Trophoblast cell (in vitro differentiated cells and primary cell): ENCODE measurements around the gene KRTAP3-1.

Experiments used
- DNase-seq, 2 donors: peaks; one replicate each; pipeline ENCODE4 v3.0.0-alpha.2; 2016
- H2AFZ ChIP-seq: 2 replicates; pipeline ENCODE4 v1.6.1; 2013; ENCODE audit warnings: low read length, moderate library complexity, mild to moderate bottlenecking; ENCODE audit not compliant: insufficient read depth, poor library complexity
- H2AK5ac ChIP-seq: 2 replicates; pipeline ENCODE4 v1.6.1; 2013; ENCODE audit warnings: mild to moderate bottlenecking, low read length
- H2BK120ac ChIP-seq: 2 replicates; pipeline ENCODE4 v1.6.1; 2013; ENCODE audit warnings: low read length, mild to moderate bottlenecking, moderate library complexity; ENCODE audit not compliant: insufficient read depth, poor library complexity
- H2BK12ac ChIP-seq: 2 replicates; pipeline ENCODE4 v1.6.1; 2013; ENCODE audit warnings: mild to moderate bottlenecking, low read length, moderate library complexity
- H2BK5ac ChIP-seq: 2 replicates; pipeline ENCODE4 v1.6.1; 2013; ENCODE audit warnings: low read length, low read depth, moderate library complexity, mild to moderate bottlenecking; ENCODE audit not compliant: poor library complexity
- H3K14ac ChIP-seq: 2 replicates; pipeline ENCODE4 v1.6.1; 2013; ENCODE audit warnings: mild to moderate bottlenecking, low read length
- H3K18ac ChIP-seq: 2 replicates; pipeline ENCODE4 v1.6.1; 2013; ENCODE audit warnings: mild to moderate bottlenecking, low read length
- H3K23ac ChIP-seq: 2 replicates; pipeline ENCODE4 v1.6.1; 2013; ENCODE audit warnings: low read length
- H3K27ac ChIP-seq: 2 replicates; pipeline ENCODE4 v1.5.1; 2013; ENCODE audit warnings: low read depth, mild to moderate bottlenecking, inconsistent platforms, low read length, moderate library complexity
- H3K27me3 ChIP-seq: 2 replicates; pipeline ENCODE4 v1.6.1; 2013; ENCODE audit warnings: inconsistent platforms, mild to moderate bottlenecking, low read length, moderate library complexity; ENCODE audit not compliant: insufficient read depth
- H3K36me3 ChIP-seq, 2 experiments: 1 replicate in 1 of 2; 2 replicates in 1 of 2; pipeline ENCODE4 v1.6.1; 2013; ENCODE audit warnings: low read length in 2 of 2, mild to moderate bottlenecking in 2 of 2, moderate library complexity in 1 of 2; ENCODE audit not compliant: insufficient read depth in 2 of 2, control insufficient read depth in 1 of 2
- H3K4ac ChIP-seq: 2 replicates; pipeline ENCODE4 v1.6.1; 2013; ENCODE audit warnings: low read depth, mild to moderate bottlenecking, low read length, moderate library complexity
- H3K4me1 ChIP-seq, 2 experiments: 1 replicate in 1 of 2; 2 replicates in 1 of 2; pipeline ENCODE4 v1.6.1; 2013; ENCODE audit warnings: low read length in 2 of 2, mild to moderate bottlenecking in 2 of 2, moderate library complexity in 1 of 2; ENCODE audit not compliant: insufficient read depth in 2 of 2, control insufficient read depth in 1 of 2
- H3K4me2 ChIP-seq: 2 replicates; pipeline ENCODE4 v1.6.1; 2013; ENCODE audit warnings: inconsistent platforms, mild to moderate bottlenecking, low read length, moderate library complexity
- H3K4me3 ChIP-seq: 2 replicates; pipeline ENCODE4 v1.5.1; 2013; ENCODE audit warnings: mild to moderate bottlenecking, low read depth, low read length, inconsistent platforms
- H3K79me1 ChIP-seq: one replicate; pipeline ENCODE4 v1.6.1; 2013; ENCODE audit warnings: low read length
- H3K79me2 ChIP-seq: 2 replicates; pipeline ENCODE4 v1.6.1; 2013; ENCODE audit warnings: low read length, mild to moderate bottlenecking; ENCODE audit not compliant: control insufficient read depth, insufficient read depth, poor library complexity
- H3K9ac ChIP-seq: 2 replicates; pipeline ENCODE4 v1.6.1; 2013; ENCODE audit warnings: mild to moderate bottlenecking, low read length
- H3K9me3 ChIP-seq: 2 replicates; pipeline ENCODE4 v1.6.1; 2013; ENCODE audit warnings: low read depth, mild to moderate bottlenecking, control low read depth, inconsistent platforms, low read length; ENCODE audit not compliant: insufficient read depth
- H4K12ac ChIP-seq: 2 replicates; pipeline ENCODE4 v1.6.1; 2013; ENCODE audit warnings: low read depth, mild to moderate bottlenecking, low read length, moderate library complexity
- H4K8ac ChIP-seq: 2 replicates; pipeline ENCODE4 v1.6.1; 2013; ENCODE audit warnings: low read depth, mild to moderate bottlenecking, low read length, moderate library complexity
- H4K91ac ChIP-seq: one replicate; pipeline ENCODE4 v1.6.1; 2013; ENCODE audit warnings: low read depth, mild to moderate bottlenecking, low read length, moderate library complexity
- WGBS: extraction: QIAGEN DNeasy Blood & Tissue Kit; methylation state at CpG from one replicate; pipeline ENCODE4 v1.1.7; 2013; ENCODE audit warnings: missing lambda C conversion rate; ENCODE audit not compliant: insufficient read length, insufficient coverage; ENCODE audit errors: extremely low coverage; 5-methylcytosine and 5-hydroxymethylcytosine counted together

The KRTAP3-1 gene

GRCh38 chr17:40981115-40981514 is 27.8 kb downstream of the KRTAP3-1 start:
- Histone ChIP-seq H3K18ac (no peak overlapping the region), H3K4me1 (peaks cover 7 to 16% of the 10 kb centered on the region in 2 experiments), H4K91ac (no peak overlapping the region), H3K36me3 (no peaks in the 10 kb centered on the region), H3K9ac (no peak overlapping the region), H3K27me3 (no peaks in the 10 kb centered on the region), H3K27ac (peak overlapping the region; percentile 20), H3K23ac (no peak overlapping the region), H2BK5ac (no peak overlapping the region), H2AK5ac (no peak overlapping the region), H3K14ac (no peak overlapping the region), H3K4me2 (no peak overlapping the region), H2AFZ (no peak overlapping the region), H2BK12ac (no peak overlapping the region), H3K79me1 (peaks cover 3% of the 10 kb centered on the region), H3K4ac (no peak overlapping the region), H3K4me3 (no peak overlapping the region), H4K8ac (no peak overlapping the region), H4K12ac (no peak overlapping the region), H2BK120ac (no peak overlapping the region), H3K79me2 (no peaks in the 10 kb centered on the region), H3K9me3 (no peaks in the 10 kb centered on the region)
- WGBS = no CpG with 5 or more reads among the region's 5 CpGs
- DNase-seq = no peak

- no CpG with 5 or more reads among the region's 8 CpGs for WGBS
- H3K14ac ChIP-seq = no peak overlapping the region
- peaks cover 3% of the 10 kb centered on the region for H3K79me1 ChIP-seq
- H3K9me3 ChIP-seq = no peaks in the 10 kb centered on the region
- H3K79me2 ChIP-seq = no peaks in the 10 kb centered on the region
- H2BK120ac ChIP-seq = no peak overlapping the region
- no peaks in the 10 kb centered on the region for H3K36me3 ChIP-seq
- H2AFZ ChIP-seq = no peak overlapping the region
- no peak overlapping the region for H3K23ac ChIP-seq
- no peaks in the 10 kb centered on the region for H3K27me3 ChIP-seq
- H3K9ac ChIP-seq = no peak overlapping the region
- no peak overlapping the region for H3K18ac ChIP-seq
- no peak overlapping the region for H4K8ac ChIP-seq
- H2BK5ac ChIP-seq = no peak overlapping the region
- H3K4me3 ChIP-seq = no peak overlapping the region
- H2BK12ac ChIP-seq = no peak overlapping the region
- H3K27ac ChIP-seq = peak overlapping the region; percentile 20
- no peak overlapping the region for H4K91ac ChIP-seq
- peak overlapping the region; percentile 7 for H3K4me2 ChIP-seq
- no peak overlapping the region for H2AK5ac ChIP-seq
- no peak for DNase-seq
- H3K4ac ChIP-seq = no peak overlapping the region
- H4K12ac ChIP-seq = no peak overlapping the region
- H3K4me1 ChIP-seq = peaks cover 7 to 16% of the 10 kb centered on the region in 2 experiments
These were observed 28.3 kb downstream of the KRTAP3-1 start for GRCh38 chr17:40980596-40980995.

- H3K23ac ChIP-seq = no peak overlapping the region
- H2AK5ac ChIP-seq = no peak overlapping the region
- no peak overlapping the region for H2BK120ac ChIP-seq
- WGBS = no CpG with 5 or more reads among the region's 3 CpGs
- H3K27me3 ChIP-seq = no peaks in the 10 kb centered on the region
- no peaks in the 10 kb centered on the region for H3K9me3 ChIP-seq
- no peaks in the 10 kb centered on the region for H3K36me3 ChIP-seq
- H3K79me1 ChIP-seq = peaks cover 3% of the 10 kb centered on the region
- peaks cover 7 to 16% of the 10 kb centered on the region in 2 experiments for H3K4me1 ChIP-seq
- H2BK12ac ChIP-seq = no peak overlapping the region
- no peak overlapping the region for H4K91ac ChIP-seq
- H3K14ac ChIP-seq = no peak overlapping the region
- no peak overlapping the region for H4K8ac ChIP-seq
- no peak overlapping the region for H2BK5ac ChIP-seq
- no peaks in the 10 kb centered on the region for H3K79me2 ChIP-seq
- no peak overlapping the region for H2AFZ ChIP-seq
- no peak for DNase-seq
- no peak overlapping the region for H4K12ac ChIP-seq
- H3K4ac ChIP-seq = no peak overlapping the region
- H3K4me3 ChIP-seq = no peak overlapping the region
- H3K9ac ChIP-seq = no peak overlapping the region
- peak overlapping the region; percentile 7 for H3K4me2 ChIP-seq
- no peak overlapping the region for H3K18ac ChIP-seq
- H3K27ac ChIP-seq = peak overlapping the region; percentile 6
These were observed 28.8 kb downstream of the KRTAP3-1 start for GRCh38 chr17:40980117-40980516.

- Histone ChIP-seq H2BK12ac (peak overlapping the region; percentile 8), H3K14ac (no peak overlapping the region), H4K91ac (peak overlapping the region; percentile 25), H2AFZ (peak overlapping the region; percentile 75), H3K9ac (no peak overlapping the region), H3K79me2 (no peaks in the 10 kb centered on the region), H3K18ac (no peak overlapping the region), H3K23ac (no peak overlapping the region), H3K4ac (no peak overlapping the region), H2BK120ac (no peak overlapping the region), H4K12ac (no peak overlapping the region), H3K27me3 (no peaks in the 10 kb centered on the region), H2AK5ac (no peak overlapping the region), H3K36me3 (no peaks in the 10 kb centered on the region), H3K27ac (peak overlapping the region; percentile 4), H3K9me3 (no peaks in the 10 kb centered on the region), H3K4me3 (no peak overlapping the region), H4K8ac (no peak overlapping the region), H3K4me2 (no peak overlapping the region), H3K4me1 (peaks cover 7 to 16% of the 10 kb centered on the region in 2 experiments), H3K79me1 (peaks cover 3% of the 10 kb centered on the region), H2BK5ac (peak overlapping the region; percentile 18)
- no CpG with 5 or more reads among the region's 13 CpGs for WGBS
- no peak for DNase-seq
These were observed 30.3 kb downstream of the KRTAP3-1 start for GRCh38 chr17:40978575-40979151.
